VCaP (cell line): ENCODE measurements around the gene SUSD1.
A peak's percentile ranks its signal among the peaks of the same experiment; 100 is the strongest.

Source experiments
- H3K27ac ChIP-seq: fragments of 450-650 bp; 2 replicates; pipeline ENCODE4 v1.5.1; 2017
- CTCF ChIP-seq: fragments of 450-650 bp; conservative IDR thresholded peaks from 2 replicates; pipeline ENCODE4 v1.5.1; 2017; ENCODE audit warnings: mild to moderate bottlenecking, moderate library complexity

The SUSD1 gene

GRCh38 chr9:112072721-112073638 lies 102.1 kb downstream of the SUSD1 start:
- no peak overlapping the region; the same call in 1 of the 2 replicates for H3K27ac ChIP-seq
- TF ChIP-seq CTCF, result no peak

GRCh38 chr9:112069318-112070169 lies 105.6 kb downstream of the SUSD1 start:
- TF ChIP-seq CTCF, result no peak

GRCh38 chr9:112065806-112066606 lies 109.1 kb downstream of the SUSD1 start:
- no peak; the same call in 1 of the 2 replicates for TF ChIP-seq CTCF
- H3K27ac ChIP-seq, result peak overlapping the region; percentile 96

More at GRCh38 chr9:112069318-112070169, 105.6 kb downstream of the SUSD1 start:
- H3K27ac ChIP-seq, result peak overlapping the region; percentile 96; the same call in 1 of the 2 replicates

GRCh38 chr9:112064871-112065270 lies 110.2 kb downstream of the SUSD1 start:
- no peak for TF ChIP-seq CTCF
- peak overlapping the region; percentile 96 for H3K27ac ChIP-seq

GRCh38 chr9:112063586-112063985 lies 111.5 kb downstream of the SUSD1 start:
- H3K27ac ChIP-seq, result peak overlapping the region; percentile 96
- TF ChIP-seq CTCF, result no peak

- no peak for TF ChIP-seq CTCF
- peak overlapping the region; percentile 96 for H3K27ac ChIP-seq
Observed at GRCh38 chr9:112063151-112063550, 111.9 kb downstream of the SUSD1 start.
